Mesenchymal stem cell (in vitro differentiated cells and primary cell): ENCODE data around the gene HS6ST2.

Experiments used
- DNase-seq: peaks from one replicate; pipeline ENCODE4 v3.0.0-alpha.2; 2013
- H2AFZ ChIP-seq: one replicate; pipeline ENCODE4 v1.6.1; 2013; ENCODE audit warnings: low read depth, mild to moderate bottlenecking, control low read depth, inconsistent platforms, low read length, moderate library complexity
- H2AK5ac ChIP-seq: 2 replicates; pipeline ENCODE4 v1.6.1; 2013; ENCODE audit warnings: low read length, moderate library complexity, mild to moderate bottlenecking, inconsistent platforms; ENCODE audit not compliant: severe bottlenecking
- H2BK120ac ChIP-seq: one replicate; pipeline ENCODE4 v1.6.1; 2013; ENCODE audit warnings: low read depth, mild to moderate bottlenecking, inconsistent platforms, low read length, moderate library complexity
- H2BK12ac ChIP-seq, 2 experiments: one replicate each; pipeline ENCODE4 v1.6.1; 2013; ENCODE audit warnings: inconsistent platforms in 2 of 2, low read length in 2 of 2, mild to moderate bottlenecking in 2 of 2, moderate library complexity in 2 of 2, control low read depth in 1 of 2
- H2BK15ac ChIP-seq: one replicate; pipeline ENCODE4 v1.6.1; 2013; ENCODE audit warnings: mild to moderate bottlenecking, low read depth, inconsistent platforms; ENCODE audit not compliant: poor library complexity, severe bottlenecking
- H2BK5ac ChIP-seq: 2 replicates; pipeline ENCODE4 v1.6.1; 2013; ENCODE audit warnings: low read depth, mild to moderate bottlenecking, low read length, control low read depth, inconsistent platforms; ENCODE audit not compliant: poor library complexity, severe bottlenecking
- H3K14ac ChIP-seq, 2 experiments: one replicate each; pipeline ENCODE4 v1.6.1; 2013; ENCODE audit warnings: inconsistent platforms in 2 of 2, low read length in 2 of 2, control low read depth in 1 of 2, mild to moderate bottlenecking in 1 of 2, moderate library complexity in 1 of 2
- H3K18ac ChIP-seq, 2 experiments: one replicate each; pipeline ENCODE4 v1.6.1; 2013; ENCODE audit warnings: inconsistent platforms in 2 of 2, low read length in 2 of 2, control low read depth in 1 of 2, low read depth in 1 of 2, mild to moderate bottlenecking in 1 of 2
- H3K23ac ChIP-seq, 2 experiments: one replicate each; pipeline ENCODE4 v1.6.1; 2013; ENCODE audit warnings: inconsistent platforms in 2 of 2, low read length in 2 of 2, mild to moderate bottlenecking in 2 of 2, moderate library complexity in 2 of 2, control low read depth in 1 of 2
- H3K27ac ChIP-seq: 2 replicates; pipeline ENCODE4 v1.5.1; 2013; ENCODE audit warnings: mild to moderate bottlenecking, moderate library complexity, low read length, control low read depth, inconsistent platforms; ENCODE audit not compliant: poor library complexity, severe bottlenecking
- H3K27me3 ChIP-seq, 2 experiments: 2 replicates each; pipeline versions ENCODE4 v1.6.1 to v1.7.0; 2013; ENCODE audit warnings: low read length in 2 of 2, mild to moderate bottlenecking in 2 of 2, moderate library complexity in 2 of 2, control low read depth in 1 of 2, inconsistent platforms in 1 of 2; ENCODE audit not compliant: control insufficient read depth in 1 of 2, insufficient read depth in 1 of 2
- H3K36me3 ChIP-seq, 2 experiments: 2 replicates each; pipeline versions ENCODE4 v1.6.1 to v1.7.0; 2013; ENCODE audit warnings: low read length in 2 of 2, control low read depth in 1 of 2, inconsistent platforms in 1 of 2, low read depth in 1 of 2, mild to moderate bottlenecking in 1 of 2; ENCODE audit not compliant: insufficient read depth in 2 of 2, control insufficient read depth in 1 of 2
- H3K4ac ChIP-seq, 2 experiments: one replicate each; pipeline ENCODE4 v1.6.1; 2013; ENCODE audit warnings: inconsistent platforms in 2 of 2, low read length in 2 of 2, mild to moderate bottlenecking in 2 of 2, moderate library complexity in 2 of 2, control low read depth in 1 of 2, low read depth in 1 of 2
- H3K4me1 ChIP-seq: 2 replicates; pipeline ENCODE4 v1.6.1; 2013; ENCODE audit warnings: low read depth, low read length, control low read depth; ENCODE audit not compliant: control insufficient read depth, insufficient read depth
- H3K4me2 ChIP-seq: 2 replicates; pipeline ENCODE4 v1.6.1; 2013; ENCODE audit warnings: low read length, mild to moderate bottlenecking, inconsistent platforms; ENCODE audit not compliant: poor library complexity, severe bottlenecking
- H3K4me3 ChIP-seq, 2 experiments: 2 replicates each; pipeline versions ENCODE4 v1.5.1 to v1.7.0; 2013; ENCODE audit warnings: low read length in 2 of 2, mild to moderate bottlenecking in 2 of 2, control low read depth in 1 of 2, low read depth in 1 of 2; ENCODE audit not compliant: insufficient read depth in 1 of 2
- H3K79me1 ChIP-seq: replicated peaks from 2 replicates; pipeline ENCODE4 v1.6.1; 2013; ENCODE audit warnings: mild to moderate bottlenecking, control low read depth, low read length, inconsistent platforms; ENCODE audit not compliant: poor library complexity, severe bottlenecking
- H3K9ac ChIP-seq: 2 replicates; pipeline ENCODE4 v1.7.0; 2013; ENCODE audit warnings: mild to moderate bottlenecking, low read length, moderate library complexity
- H3K9me3 ChIP-seq: 2 replicates; pipeline ENCODE4 v1.7.0; 2013; ENCODE audit warnings: mild to moderate bottlenecking, low read length; ENCODE audit not compliant: control insufficient read depth
- H4K8ac ChIP-seq: one replicate; pipeline ENCODE4 v1.6.1; 2013; ENCODE audit warnings: inconsistent platforms, mild to moderate bottlenecking, low read length, moderate library complexity
- H4K91ac ChIP-seq: one replicate; pipeline ENCODE4 v1.6.1; 2013; ENCODE audit warnings: mild to moderate bottlenecking, low read length, inconsistent platforms
- WGBS: methylation state at CpG from one replicate; pipeline ENCODE4 v1.1.7; 2013; ENCODE audit warnings: mixed read lengths; 5-methylcytosine and 5-hydroxymethylcytosine counted together

The HS6ST2 gene

GRCh38 chrX:132834109-132834508, 124.3 kb downstream of the HS6ST2 start:
- H4K8ac ChIP-seq = no peak overlapping the region
- H2BK15ac ChIP-seq = no peak overlapping the region
- no peak overlapping the region for H3K27ac ChIP-seq
- no peak overlapping the region for H3K23ac ChIP-seq
- no peak overlapping the region for H3K18ac ChIP-seq
- H3K27me3 ChIP-seq = peaks cover 0 to 50% of the 10 kb centered on the region in 2 experiments
- no peaks in the 10 kb centered on the region for H3K9me3 ChIP-seq
- H3K79me1 ChIP-seq = no peaks in the 10 kb centered on the region
- no peak overlapping the region for H3K4me3 ChIP-seq
- no peak overlapping the region for H2BK5ac ChIP-seq
- H3K9ac ChIP-seq = no peak overlapping the region
- no peak overlapping the region for H3K4ac ChIP-seq
- no peak overlapping the region for H4K91ac ChIP-seq
- DNase-seq = no peak
- H2AK5ac ChIP-seq = no peak overlapping the region
- no peak overlapping the region for H2BK12ac ChIP-seq
- H2BK120ac ChIP-seq = no peak overlapping the region
- H3K14ac ChIP-seq = no peak overlapping the region
- no peaks in the 10 kb centered on the region for H3K36me3 ChIP-seq
- no peak overlapping the region for H2AFZ ChIP-seq
- no peak overlapping the region for H3K4me2 ChIP-seq
- WGBS = 92% methylated on average over 4 of the region's 5 CpGs
- peaks cover 2% of the 10 kb centered on the region for H3K4me1 ChIP-seq

GRCh38 chrX:132833373-132833772, 125.1 kb downstream of the HS6ST2 start:
- Histone ChIP-seq H3K4me3 (no peak overlapping the region), H2BK12ac (no peak overlapping the region), H3K27me3 (peaks cover 0 to 50% of the 10 kb centered on the region in 2 experiments)

GRCh38 chrX:132831336-132831973, 127.0 kb downstream of the HS6ST2 start:
- Histone ChIP-seq H3K23ac (no peak overlapping the region), H3K9ac (no peak overlapping the region), H2BK12ac (no peak overlapping the region), H2AK5ac (no peak overlapping the region), H2BK5ac (no peak overlapping the region), H3K4me2 (no peak overlapping the region), H3K27me3 (peaks cover 0 to 63% of the 10 kb centered on the region in 2 experiments), H3K9me3 (no peaks in the 10 kb centered on the region), H3K4me3 (no peak overlapping the region), H3K4me1 (no peaks in the 10 kb centered on the region), H3K79me1 (no peaks in the 10 kb centered on the region), H4K8ac (no peak overlapping the region), H3K18ac (no peak overlapping the region), H2BK15ac (no peak overlapping the region), H3K36me3 (no peaks in the 10 kb centered on the region), H2AFZ (no peak overlapping the region), H3K4ac (no peak overlapping the region), H2BK120ac (no peak overlapping the region), H4K91ac (no peak overlapping the region), H3K14ac (no peak overlapping the region), H3K27ac (no peak overlapping the region)
- whole genome bisulfite sequencing = 80% methylated on average over 8 of the region's 8 CpGs
- DNase-seq = no peak

More at GRCh38 chrX:132833373-132833772, 125.1 kb downstream of the HS6ST2 start:
- Histone ChIP-seq H3K79me1 (no peaks in the 10 kb centered on the region), H3K9me3 (no peaks in the 10 kb centered on the region), H3K4me2 (no peak overlapping the region), H2BK15ac (no peak overlapping the region), H2AFZ (no peak overlapping the region), H2BK120ac (no peak overlapping the region), H3K18ac (no peak overlapping the region), H3K36me3 (no peaks in the 10 kb centered on the region), H4K8ac (no peak overlapping the region), H3K27ac (no peak overlapping the region), H2BK5ac (no peak overlapping the region), H2AK5ac (no peak overlapping the region), H3K9ac (no peak overlapping the region), H3K23ac (no peak overlapping the region), H3K4me1 (peaks cover 2% of the 10 kb centered on the region), H3K14ac (no peak overlapping the region), H3K4ac (no peak overlapping the region), H4K91ac (no peak overlapping the region)
- no peak for DNase-seq
- WGBS = 40% methylated on average over 1 of the region's 2 CpGs

- Histone ChIP-seq H3K23ac (no peak overlapping the region), H3K4me2 (no peak overlapping the region), H2BK15ac (no peak overlapping the region), H3K14ac (no peak overlapping the region), H2BK5ac (no peak overlapping the region), H3K4ac (no peak overlapping the region), H3K18ac (peak overlapping the region in 1 of 2 experiments; percentile 40), H3K27me3 (peaks cover 0 to 17% of the 10 kb centered on the region in 2 experiments), H3K4me1 (no peaks in the 10 kb centered on the region), H3K4me3 (no peak overlapping the region), H2BK12ac (no peak overlapping the region), H3K36me3 (no peaks in the 10 kb centered on the region), H4K91ac (no peak overlapping the region), H2AFZ (no peak overlapping the region), H2AK5ac (no peak overlapping the region), H3K27ac (no peak overlapping the region), H3K79me1 (no peaks in the 10 kb centered on the region), H3K9ac (no peak overlapping the region), H3K9me3 (no peaks in the 10 kb centered on the region), H4K8ac (no peak overlapping the region), H2BK120ac (no peak overlapping the region)
- DNase-seq = peak; percentile 4
- WGBS = 49% methylated on average over 2 of the region's 2 CpGs
Measured at GRCh38 chrX:132822634-132823012, 135.8 kb downstream of the HS6ST2 start.
